ENCODE results near the gene SFXN3. TPM values are rescaled to one million over a fixed set of nuclear protein-coding genes. Genes with fewer than 3 reads are reported as not detected.

The SFXN3 gene
- total RNA-seq, 4 donors from 2014 or later, result 26.9 to 131 (median 101) TPM

DNA sequence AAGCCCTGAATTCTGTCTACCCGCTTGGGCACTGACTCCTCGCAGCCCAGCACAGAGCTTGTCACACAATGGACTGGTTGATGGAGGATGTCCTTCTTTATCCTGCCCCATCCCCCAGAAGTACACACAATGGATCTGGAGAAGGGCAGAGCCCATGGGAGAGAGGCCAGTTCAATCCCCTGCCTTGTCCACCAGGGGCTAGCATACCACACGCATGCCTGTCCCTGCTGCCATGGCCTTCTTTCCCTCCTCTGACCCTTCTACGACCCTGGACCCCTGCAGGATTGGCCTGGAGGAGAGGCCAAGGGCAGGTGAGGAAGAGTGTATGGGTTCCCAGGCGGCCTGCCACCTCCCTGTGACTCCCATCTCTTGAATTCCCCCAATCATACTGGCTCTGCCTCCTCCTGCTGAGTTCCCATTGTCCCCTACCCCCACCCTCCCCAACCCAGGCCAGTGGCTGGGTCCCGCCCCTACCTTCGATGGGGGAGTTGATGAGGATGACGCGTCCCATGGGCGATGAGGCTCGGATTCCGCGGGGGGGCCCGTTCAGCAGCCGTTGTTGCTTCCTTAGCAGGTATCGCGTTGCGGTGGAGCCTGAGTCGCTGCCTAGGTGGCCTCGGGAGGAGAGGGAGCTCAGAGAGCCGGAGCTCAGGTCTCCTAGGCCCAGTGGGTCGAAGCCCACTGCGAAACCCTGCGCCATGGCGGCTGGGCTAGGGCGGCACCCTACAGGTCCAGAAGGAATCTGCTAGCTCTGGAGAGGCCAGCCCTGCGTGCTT, 1.3 kb upstream of the SFXN3 start:
- no peak for TF ChIP-seq CTCF (IDR thresholded peaks at IDR 0.05; ENCODE audit: low read depth)

DNA sequence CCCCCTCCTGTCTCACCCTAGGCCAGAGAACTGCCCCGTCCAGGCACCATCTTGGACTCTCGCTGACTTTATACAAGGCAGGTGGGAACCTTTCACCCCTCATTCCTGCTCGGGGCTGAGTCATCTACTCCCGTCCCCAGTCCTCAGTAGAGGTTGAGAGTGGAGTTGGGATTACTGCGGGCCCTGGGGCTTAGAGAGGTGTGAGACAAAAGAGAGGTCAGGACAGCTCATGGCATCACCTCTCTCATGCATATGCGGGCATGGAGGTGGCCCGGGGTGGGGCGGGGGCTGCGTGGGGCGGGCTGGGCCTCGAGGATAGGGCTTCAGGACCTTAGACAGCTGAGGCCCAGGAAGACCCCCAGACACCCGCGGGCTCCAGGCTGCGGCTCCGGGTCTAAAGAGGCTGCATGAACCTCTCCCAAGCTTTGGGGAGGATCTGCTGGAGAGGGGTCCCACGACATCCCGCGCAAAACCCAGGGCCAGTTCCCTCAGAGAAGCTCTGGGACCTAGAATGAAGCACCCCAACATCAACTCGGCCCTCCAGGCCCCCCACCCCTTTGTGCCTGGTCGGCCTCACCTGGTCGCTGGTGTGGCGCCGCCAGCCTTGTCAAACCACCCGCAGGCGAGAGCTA, 422 bp upstream of the SFXN3 start:
- no peak for TF ChIP-seq CTCF (IDR thresholded peaks at IDR 0.05; ENCODE audit: low read depth)

GRCh38 chr10:101031796-101032636, 982 bp downstream of the SFXN3 start:
- TF ChIP-seq CTCF (IDR thresholded peaks at IDR 0.05; ENCODE audit: low read depth), result no peak

DNA sequence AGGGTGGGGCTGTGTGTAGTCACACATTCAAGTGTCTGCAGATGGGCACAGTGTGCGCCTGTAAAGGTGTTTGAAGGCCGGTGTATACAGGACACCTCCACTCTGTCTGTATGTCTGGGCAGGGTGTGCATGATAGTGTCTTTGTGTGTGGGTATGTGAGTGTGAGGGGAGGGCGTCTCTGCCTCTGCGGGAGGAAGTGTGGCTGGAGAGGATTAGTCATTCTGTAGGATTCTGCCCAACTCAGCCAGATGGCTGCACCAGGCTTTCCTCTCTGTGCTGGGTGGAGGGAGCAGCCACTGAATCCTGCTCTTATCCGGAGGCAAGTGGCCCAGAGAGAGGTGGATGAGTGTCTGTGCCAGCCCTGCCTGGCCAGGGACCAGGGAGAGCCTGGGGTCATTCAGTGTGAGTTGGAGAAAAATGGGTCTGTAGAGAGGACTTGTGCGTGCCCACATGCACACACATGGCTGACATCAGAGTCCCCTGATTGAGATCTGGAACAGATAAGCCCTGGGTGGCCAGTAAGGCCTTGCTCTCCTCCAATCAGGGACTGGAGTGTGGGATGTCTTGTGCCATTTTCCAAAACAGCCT, 1.7 kb downstream of the SFXN3 start:
- no peak for TF ChIP-seq CTCF (IDR thresholded peaks at IDR 0.05; ENCODE audit: low read depth)

DNA sequence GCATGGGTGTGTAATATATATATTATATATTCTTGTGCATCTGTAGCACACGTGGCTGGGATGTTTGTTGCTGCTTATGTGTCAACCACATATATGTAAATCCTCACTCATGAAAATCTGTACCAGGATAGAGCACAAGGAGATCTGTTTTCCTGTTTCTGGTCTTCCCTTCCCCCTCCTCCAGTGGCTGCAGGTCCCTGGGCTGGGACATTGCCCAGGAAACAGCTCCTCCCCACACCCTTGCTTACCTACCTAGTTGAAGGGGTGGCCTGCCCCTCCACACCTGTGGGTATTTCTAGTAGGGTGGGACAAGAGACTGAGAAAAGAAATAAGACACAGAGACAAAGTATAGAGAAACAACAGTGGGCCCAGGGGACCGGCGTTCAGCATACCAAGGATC, 2.2 kb downstream of the SFXN3 start:
- TF ChIP-seq CTCF (IDR thresholded peaks at IDR 0.05; ENCODE audit: low read depth), result no peak

GRCh38 chr10:101035314-101035713, 4.3 kb downstream of the SFXN3 start:
- TF ChIP-seq CTCF (IDR thresholded peaks at IDR 0.05; ENCODE audit: low read depth), result no peak

Data from subcutaneous adipose tissue (tissue), 4 donors.